HCT116 (cell line): ENCODE data around the gene PRKCH. TPM values are rescaled to one million over a fixed set of nuclear protein-coding genes. Genes with fewer than 3 reads are reported as not detected.

Experiments
- ATAC-seq: fragments of 200-7000 bp; cut with Tn5 transposase; 2 replicates; pipeline ENCODE4 v1.9.1; 2020; ENCODE audit warnings: mild to moderate bottlenecking, moderate library complexity
- BruUV-seq: library from RNA; stranded (reverse); fragments of 400-500 nt; replicated peaks from 2 replicates; lab custom pipeline; 2021; lab: Mats Ljungman, UMichigan
- CTCF ChIA-PET: fragments of 300-600 bp; sonication (Branson Sonifier 250); formaldehyde crosslinking; loops from one replicate; lab custom pipeline; 2021; ENCODE audit warnings: antibody characterized with exemption; lab: Charles Lee
- POLR2A ChIA-PET: fragments of 300-600, 350-600 bp; sonication (Branson Sonifier 250); formaldehyde crosslinking; loops from one replicate; lab custom pipeline; 2021; ENCODE audit warnings: antibody characterized with exemption; lab: Charles Lee
- RAD21 ChIA-PET, 2 experiments: fragments of 300-600 bp; sonication (Branson Sonifier 250); formaldehyde crosslinking; loops; one replicate each; lab custom pipeline; 2023; ENCODE audit warnings: low total read pairs in 2 of 2; ENCODE audit not compliant: uncharacterized antibody in 2 of 2, unreplicated experiment in 2 of 2, low non-redundant PET in 1 of 2; lab: Charles Lee
- DNase-seq: peaks from one replicate; pipeline ENCODE4 v3.0.0-alpha.2; 2010; ENCODE audit warnings: low read depth, low spot score
- H2AFZ ChIP-seq: fragments of 200-600 bp; shearing (Covaris generic), sonication (generic); 2 replicates; pipeline ENCODE4 v1.6.1; 2017; ENCODE audit warnings: low read depth, mixed run types, mixed read lengths, antibody characterized with exemption, low read length; ENCODE audit not compliant: poor library complexity, severe bottlenecking
- H3K27ac ChIP-seq: 2 replicates; pipeline ENCODE4 v1.5.1; 2012; ENCODE audit warnings: low read depth, low read length
- H3K27me3 ChIP-seq: fragments of 200-600 bp; sonication (generic); 2 replicates; pipeline ENCODE4 v1.6.1; 2016; ENCODE audit warnings: mixed run types, low read length, mixed read lengths; ENCODE audit not compliant: insufficient read depth
- H3K36me3 ChIP-seq, 2 experiments: fragments of 200-500 bp in 1 of 2; fragments of 200-600 bp in 1 of 2; sonication (Bioruptor generic) in 1 of 2; sonication (generic) in 1 of 2; 2 replicates each; pipeline versions ENCODE4 v1.5.1 to v1.6.1; 2014 to 2016; ENCODE audit warnings: low read length in 2 of 2, inconsistent platforms in 1 of 2, mixed read lengths in 1 of 2, mixed run types in 1 of 2; ENCODE audit not compliant: insufficient read depth in 2 of 2, control insufficient read depth in 1 of 2
- H3K4me1 ChIP-seq, 2 experiments: fragments of 200-600 bp in 1 of 2; sonication (generic) in 1 of 2; 2 replicates each; pipeline versions ENCODE4 v1.5.1 to v1.6.1; 2012 to 2017; ENCODE audit warnings: low read length in 2 of 2, inconsistent platforms in 1 of 2, mild to moderate bottlenecking in 1 of 2, mixed read lengths in 1 of 2, mixed run types in 1 of 2, moderate library complexity in 1 of 2; ENCODE audit not compliant: insufficient read depth in 2 of 2, control insufficient read depth in 1 of 2
- H3K4me2 ChIP-seq: fragments of 200-600 bp; sonication (generic); 2 replicates; pipeline ENCODE4 v1.6.1; 2017; ENCODE audit warnings: mixed run types, low read length, mixed read lengths
- H3K4me3 ChIP-seq, 2 experiments: fragments of 200-600 bp in 1 of 2; sonication (generic) in 1 of 2; replicated peaks in 1 of 2; 2 replicates each; pipeline ENCODE4 v1.5.1; 2011 to 2016; ENCODE audit warnings: low read length in 2 of 2, control low read depth in 1 of 2, low read depth in 1 of 2, mild to moderate bottlenecking in 1 of 2, mixed read lengths in 1 of 2, mixed run types in 1 of 2
- H3K79me2 ChIP-seq: fragments of 200-600 bp; sonication (generic); 2 replicates; pipeline ENCODE4 v1.6.1; 2017; ENCODE audit warnings: mild to moderate bottlenecking, mixed run types, low read length, moderate library complexity, mixed read lengths; ENCODE audit not compliant: insufficient read depth
- H3K9ac ChIP-seq: fragments of 200-600 bp; sonication (generic); 2 replicates; pipeline ENCODE4 v1.6.1; 2016; ENCODE audit warnings: low read length, mixed read lengths
- H3K9me2 ChIP-seq: fragments of 200-600 bp; sonication (generic), shearing (Covaris generic); 2 replicates; pipeline ENCODE4 v1.6.1; 2017; ENCODE audit warnings: mixed run types, mild to moderate bottlenecking, moderate library complexity; ENCODE audit not compliant: insufficient read depth
- H3K9me3 ChIP-seq, 2 experiments: fragments of 200-500 bp in 1 of 2; fragments of 200-600 bp in 1 of 2; sonication (Bioruptor generic) in 1 of 2; sonication (generic) in 1 of 2; 2 replicates each; pipeline ENCODE4 v1.6.1; 2014 to 2017; ENCODE audit warnings: low read length in 2 of 2, mixed read lengths in 2 of 2, inconsistent platforms in 1 of 2, low read depth in 1 of 2, mild to moderate bottlenecking in 1 of 2, mixed run types in 1 of 2, moderate library complexity in 1 of 2; ENCODE audit not compliant: control insufficient read depth in 1 of 2, insufficient read depth in 1 of 2
- H4K20me1 ChIP-seq: fragments of 200-600 bp; sonication (generic), shearing (Covaris generic); 2 replicates; pipeline ENCODE4 v1.6.1; 2017; ENCODE audit warnings: mixed run types, mild to moderate bottlenecking, moderate library complexity; ENCODE audit not compliant: insufficient read depth
- CEBPB ChIP-seq: IDR thresholded peaks from 2 replicates; pipeline ENCODE4 v1.6.1; 2012; ENCODE audit warnings: low read depth
- EGR1 ChIP-seq: IDR thresholded peaks from 2 replicates; pipeline ENCODE4 v1.6.1; 2012; ENCODE audit warnings: low read depth
- EZH2 ChIP-seq: fragments of 200-600 bp; sonication (generic); IDR thresholded peaks from 2 replicates; pipeline ENCODE4 v1.6.1; 2017; ENCODE audit warnings: antibody characterized with exemption, mixed run types
- EZH2phosphoT487 ChIP-seq: fragments of 200-600 bp; IDR thresholded peaks from 2 replicates; pipeline ENCODE4 v1.6.1; 2018; ENCODE audit warnings: antibody characterized with exemption, borderline replicate concordance
- JUND ChIP-seq: IDR thresholded peaks from 2 replicates; pipeline ENCODE4 v1.6.1; 2012
- RAD21 ChIP-seq: IDR thresholded peaks from 2 replicates; pipeline ENCODE4 v1.6.1; 2012; ENCODE audit warnings: low read depth, mild to moderate bottlenecking
- SP1 ChIP-seq: IDR thresholded peaks from 2 replicates; pipeline ENCODE4 v1.6.1; 2012; ENCODE audit warnings: low read depth
- SRF ChIP-seq: IDR thresholded peaks from 2 replicates; pipeline ENCODE4 v1.6.1; 2012; ENCODE audit warnings: low read depth
- TCF7L2 ChIP-seq: IDR thresholded peaks from 2 replicates; pipeline ENCODE4 v1.7.0; 2011; ENCODE audit warnings: borderline replicate concordance, inconsistent platforms; ENCODE audit not compliant: insufficient read depth, insufficient read length; ENCODE audit errors: extremely low read depth
- YY1 ChIP-seq: IDR thresholded peaks from 2 replicates; pipeline ENCODE4 v1.6.1; 2011; ENCODE audit warnings: low read length, low read depth, moderate library complexity, mild to moderate bottlenecking; ENCODE audit not compliant: insufficient replicate concordance; ENCODE audit errors: extremely low read depth
- ZFX ChIP-seq: fragments of 450-650 bp; IDR thresholded peaks from 2 replicates; pipeline ENCODE4 v1.6.1; 2017
- ZNF274 ChIP-seq: fragments of 200-500 bp; sonication (Bioruptor generic); IDR thresholded peaks from 2 replicates; pipeline ENCODE4 v1.6.1; 2014; ENCODE audit warnings: mild to moderate bottlenecking, low read depth, low read length, inconsistent platforms
- intact Hi-C: fragments of 100-400 bp; cut with micrococcal nuclease; formaldehyde crosslinking; loops from 2 replicates; pipeline ENCODE4 v1.10.0; 2022
- total RNA-seq: library from RNA; stranded (reverse); gene quantifications from one replicate; pipeline ENCODE4 v1.2.1, GENCODE V29; 2021; ENCODE audit not compliant: unreplicated experiment
- TF ChIP-seq, protein P1 (sequence below): IDR thresholded peaks from 2 replicates; pipeline ENCODE4 v1.6.1; 2012
- TF ChIP-seq, protein P2 (sequence below): IDR thresholded peaks from 2 replicates; pipeline ENCODE4 v1.6.1; 2012; ENCODE audit warnings: low read depth
- TF ChIP-seq, protein P3 (sequence below): IDR thresholded peaks from 2 replicates; pipeline ENCODE4 v1.6.1; 2011; ENCODE audit warnings: mild to moderate bottlenecking, low read length, moderate library complexity; ENCODE audit not compliant: insufficient replicate concordance; ENCODE audit errors: extremely low read depth
- TF ChIP-seq, protein P4 (sequence below): IDR thresholded peaks from 2 replicates; pipeline ENCODE4 v1.6.1; 2012
- TF ChIP-seq, protein P5 (sequence below), 3 experiments: fragments of 200-600 bp in 1 of 3; sonication (generic) in 1 of 3; IDR thresholded peaks in 2 of 3; conservative IDR thresholded peaks in 1 of 3; 2 replicates each; pipeline ENCODE4 v1.5.1; 2012 to 2017; ENCODE audit warnings: low read depth in 2 of 3, low read length in 2 of 3, antibody characterized with exemption in 1 of 3, borderline replicate concordance in 1 of 3, control low read depth in 1 of 3, mild to moderate bottlenecking in 1 of 3, mixed read lengths in 1 of 3, mixed run types in 1 of 3, moderate library complexity in 1 of 3; ENCODE audit not compliant: insufficient read depth in 1 of 3

PRKCH gene
- total RNA-seq, 1 experiment from 2014 or later, result 16.6 TPM

DNA sequence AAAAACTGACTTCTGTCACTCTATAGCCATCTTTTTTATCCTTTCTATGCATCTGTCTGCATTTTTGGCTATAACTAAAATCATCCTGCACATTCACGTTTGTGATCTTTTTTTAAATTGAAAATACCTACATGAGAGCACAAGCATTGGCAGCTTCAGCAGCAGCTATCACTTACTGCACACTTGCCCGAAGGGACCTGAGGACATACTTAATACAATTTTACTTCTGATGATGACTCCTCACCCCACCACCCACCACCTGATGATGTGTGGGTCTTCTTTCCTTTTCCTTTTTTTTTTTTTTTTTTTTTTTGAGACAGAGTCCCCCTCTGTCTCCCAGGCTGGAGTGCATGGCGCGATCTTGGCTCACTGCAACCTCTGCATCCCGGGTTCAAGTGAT, 160.3 kb downstream of the PRKCH start:
- no TSS peak for BruUV-seq
- CTCF ChIA-PET, result no interaction called here
- POLR2A ChIA-PET, result no interaction called here
- no peaks in the 10 kb centered on the region for H3K79me2 ChIP-seq
- TF ChIP-seq CEBPB, result no peak
- no peak for TF ChIP-seq SRF
- TF ChIP-seq, protein P1, sequence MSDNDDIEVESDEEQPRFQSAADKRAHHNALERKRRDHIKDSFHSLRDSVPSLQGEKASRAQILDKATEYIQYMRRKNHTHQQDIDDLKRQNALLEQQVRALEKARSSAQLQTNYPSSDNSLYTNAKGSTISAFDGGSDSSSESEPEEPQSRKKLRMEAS, result no peak
- TF ChIP-seq RAD21, result no peak
- no peak for TF ChIP-seq EZH2
- TF ChIP-seq, protein P2, sequence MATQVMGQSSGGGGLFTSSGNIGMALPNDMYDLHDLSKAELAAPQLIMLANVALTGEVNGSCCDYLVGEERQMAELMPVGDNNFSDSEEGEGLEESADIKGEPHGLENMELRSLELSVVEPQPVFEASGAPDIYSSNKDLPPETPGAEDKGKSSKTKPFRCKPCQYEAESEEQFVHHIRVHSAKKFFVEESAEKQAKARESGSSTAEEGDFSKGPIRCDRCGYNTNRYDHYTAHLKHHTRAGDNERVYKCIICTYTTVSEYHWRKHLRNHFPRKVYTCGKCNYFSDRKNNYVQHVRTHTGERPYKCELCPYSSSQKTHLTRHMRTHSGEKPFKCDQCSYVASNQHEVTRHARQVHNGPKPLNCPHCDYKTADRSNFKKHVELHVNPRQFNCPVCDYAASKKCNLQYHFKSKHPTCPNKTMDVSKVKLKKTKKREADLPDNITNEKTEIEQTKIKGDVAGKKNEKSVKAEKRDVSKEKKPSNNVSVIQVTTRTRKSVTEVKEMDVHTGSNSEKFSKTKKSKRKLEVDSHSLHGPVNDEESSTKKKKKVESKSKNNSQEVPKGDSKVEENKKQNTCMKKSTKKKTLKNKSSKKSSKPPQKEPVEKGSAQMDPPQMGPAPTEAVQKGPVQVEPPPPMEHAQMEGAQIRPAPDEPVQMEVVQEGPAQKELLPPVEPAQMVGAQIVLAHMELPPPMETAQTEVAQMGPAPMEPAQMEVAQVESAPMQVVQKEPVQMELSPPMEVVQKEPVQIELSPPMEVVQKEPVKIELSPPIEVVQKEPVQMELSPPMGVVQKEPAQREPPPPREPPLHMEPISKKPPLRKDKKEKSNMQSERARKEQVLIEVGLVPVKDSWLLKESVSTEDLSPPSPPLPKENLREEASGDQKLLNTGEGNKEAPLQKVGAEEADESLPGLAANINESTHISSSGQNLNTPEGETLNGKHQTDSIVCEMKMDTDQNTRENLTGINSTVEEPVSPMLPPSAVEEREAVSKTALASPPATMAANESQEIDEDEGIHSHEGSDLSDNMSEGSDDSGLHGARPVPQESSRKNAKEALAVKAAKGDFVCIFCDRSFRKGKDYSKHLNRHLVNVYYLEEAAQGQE, result no peak
- TF ChIP-seq ZNF274, result no peak
- TF ChIP-seq, protein P3, sequence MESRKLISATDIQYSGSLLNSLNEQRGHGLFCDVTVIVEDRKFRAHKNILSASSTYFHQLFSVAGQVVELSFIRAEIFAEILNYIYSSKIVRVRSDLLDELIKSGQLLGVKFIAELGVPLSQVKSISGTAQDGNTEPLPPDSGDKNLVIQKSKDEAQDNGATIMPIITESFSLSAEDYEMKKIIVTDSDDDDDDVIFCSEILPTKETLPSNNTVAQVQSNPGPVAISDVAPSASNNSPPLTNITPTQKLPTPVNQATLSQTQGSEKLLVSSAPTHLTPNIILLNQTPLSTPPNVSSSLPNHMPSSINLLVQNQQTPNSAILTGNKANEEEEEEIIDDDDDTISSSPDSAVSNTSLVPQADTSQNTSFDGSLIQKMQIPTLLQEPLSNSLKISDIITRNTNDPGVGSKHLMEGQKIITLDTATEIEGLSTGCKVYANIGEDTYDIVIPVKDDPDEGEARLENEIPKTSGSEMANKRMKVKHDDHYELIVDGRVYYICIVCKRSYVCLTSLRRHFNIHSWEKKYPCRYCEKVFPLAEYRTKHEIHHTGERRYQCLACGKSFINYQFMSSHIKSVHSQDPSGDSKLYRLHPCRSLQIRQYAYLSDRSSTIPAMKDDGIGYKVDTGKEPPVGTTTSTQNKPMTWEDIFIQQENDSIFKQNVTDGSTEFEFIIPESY, result no peak
- TF ChIP-seq, protein P4, sequence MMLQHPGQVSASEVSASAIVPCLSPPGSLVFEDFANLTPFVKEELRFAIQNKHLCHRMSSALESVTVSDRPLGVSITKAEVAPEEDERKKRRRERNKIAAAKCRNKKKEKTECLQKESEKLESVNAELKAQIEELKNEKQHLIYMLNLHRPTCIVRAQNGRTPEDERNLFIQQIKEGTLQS, result no peak
- TF ChIP-seq, protein P5, sequence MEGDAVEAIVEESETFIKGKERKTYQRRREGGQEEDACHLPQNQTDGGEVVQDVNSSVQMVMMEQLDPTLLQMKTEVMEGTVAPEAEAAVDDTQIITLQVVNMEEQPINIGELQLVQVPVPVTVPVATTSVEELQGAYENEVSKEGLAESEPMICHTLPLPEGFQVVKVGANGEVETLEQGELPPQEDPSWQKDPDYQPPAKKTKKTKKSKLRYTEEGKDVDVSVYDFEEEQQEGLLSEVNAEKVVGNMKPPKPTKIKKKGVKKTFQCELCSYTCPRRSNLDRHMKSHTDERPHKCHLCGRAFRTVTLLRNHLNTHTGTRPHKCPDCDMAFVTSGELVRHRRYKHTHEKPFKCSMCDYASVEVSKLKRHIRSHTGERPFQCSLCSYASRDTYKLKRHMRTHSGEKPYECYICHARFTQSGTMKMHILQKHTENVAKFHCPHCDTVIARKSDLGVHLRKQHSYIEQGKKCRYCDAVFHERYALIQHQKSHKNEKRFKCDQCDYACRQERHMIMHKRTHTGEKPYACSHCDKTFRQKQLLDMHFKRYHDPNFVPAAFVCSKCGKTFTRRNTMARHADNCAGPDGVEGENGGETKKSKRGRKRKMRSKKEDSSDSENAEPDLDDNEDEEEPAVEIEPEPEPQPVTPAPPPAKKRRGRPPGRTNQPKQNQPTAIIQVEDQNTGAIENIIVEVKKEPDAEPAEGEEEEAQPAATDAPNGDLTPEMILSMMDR (IDR thresholded peaks at IDR 0.05 in 2 of 3, conservative IDR thresholded peaks at IDR 0.05 in 1 of 3; ENCODE audit: borderline replicate concordance in 1 of 3, insufficient read depth in 1 of 3, low read depth in 2 of 3, low read length in 2 of 3), result no peak
- no peak for TF ChIP-seq TCF7L2
- TF ChIP-seq EGR1, result no peak
- no peak for TF ChIP-seq YY1
- TF ChIP-seq JUND, result no peak
- TF ChIP-seq EZH2phosphoT487, result no peak
- no peak for TF ChIP-seq ZFX
- no peak for TF ChIP-seq SP1
- RAD21 ChIA-PET, result no interaction called here
- no peak for DNase-seq
- no peak for ATAC-seq
- H3K9me3 ChIP-seq, result no peaks in the 10 kb centered on the region
- H3K36me3 ChIP-seq, result no peaks in the 10 kb centered on the region
- H3K27me3 ChIP-seq, result no peaks in the 10 kb centered on the region
- intact Hi-C loops, result no loop called here
- H3K9ac ChIP-seq, result no peak overlapping the region
- H3K27ac ChIP-seq, result no peak overlapping the region
- no peak overlapping the region for H3K4me2 ChIP-seq
- no peaks in the 10 kb centered on the region for H4K20me1 ChIP-seq
- H3K4me3 ChIP-seq, result no peak overlapping the region
- H3K4me1 ChIP-seq, result peaks cover 38 to 40% of the 10 kb centered on the region in 2 experiments
- H3K9me2 ChIP-seq, result no peaks in the 10 kb centered on the region
- H2AFZ ChIP-seq, result no peak overlapping the region
